GM12878 (cell line): ENCODE results near the gene C1QTNF1.
A peak's percentile ranks its signal among the peaks of the same experiment; 100 is the strongest.

Experiments used
- BHLHE40 ChIP-seq, 2 experiments: fragments of 450-650 bp in 1 of 2; IDR thresholded peaks; 2 replicates each; pipeline ENCODE4 v1.6.1; 2011 to 2017; ENCODE audit warnings: low read depth in 2 of 2, borderline replicate concordance in 1 of 2, improper control_type of control experiment in 1 of 2, low read length in 1 of 2, mild to moderate bottlenecking in 1 of 2
- CHD1 ChIP-seq: IDR thresholded peaks from 2 replicates; pipeline ENCODE4 v1.6.1; 2012; ENCODE audit warnings: low read depth, low read length, improper control_type of control experiment
- ESRRA ChIP-seq: IDR thresholded peaks from 2 replicates; pipeline ENCODE4 v1.6.1; 2012; ENCODE audit warnings: mild to moderate bottlenecking, low read length, improper control_type of control experiment
- KDM1A ChIP-seq: fragments of 200-600 bp; sonication (generic); IDR thresholded peaks from 2 replicates; pipeline ENCODE4 v1.6.1; 2016; ENCODE audit warnings: borderline replicate concordance
- RUNX3 ChIP-seq: IDR thresholded peaks from 2 replicates; pipeline ENCODE4 v1.6.1; 2012; ENCODE audit warnings: low read length, inconsistent platforms
- SKIL ChIP-seq: fragments of 450-650 bp; IDR thresholded peaks from 2 replicates; pipeline ENCODE4 v1.6.1; 2017; ENCODE audit warnings: mild to moderate bottlenecking, low read depth, inconsistent platforms; ENCODE audit not compliant: poor library complexity, severe bottlenecking
- TAF1 ChIP-seq: IDR thresholded peaks from 2 replicates; pipeline ENCODE4 v1.6.1; 2011; ENCODE audit warnings: mild to moderate bottlenecking, low read depth, low read length, borderline replicate concordance
- TF ChIP-seq, protein P1 (sequence below): IDR thresholded peaks from 2 replicates; pipeline ENCODE4 v1.6.1; 2012; ENCODE audit warnings: low read depth, low read length, improper control_type of control experiment
- TF ChIP-seq, protein P2 (sequence below), 3 experiments: IDR thresholded peaks in 2 of 3; conservative IDR thresholded peaks in 1 of 3; 2 replicates each; pipeline ENCODE4 v1.5.1; 2011; ENCODE audit warnings: low read depth in 3 of 3, low read length in 3 of 3, mild to moderate bottlenecking in 3 of 3, control low read depth in 2 of 3, moderate library complexity in 2 of 3, inconsistent platforms in 1 of 3, mixed read lengths in 1 of 3; ENCODE audit not compliant: control insufficient read depth in 2 of 3, insufficient read depth in 1 of 3; ENCODE audit errors: extremely low read depth in 1 of 3
- TF ChIP-seq, protein P3 (sequence below): IDR thresholded peaks from 2 replicates; pipeline ENCODE4 v1.6.1; 2012; ENCODE audit warnings: mild to moderate bottlenecking, low read depth, low read length
- TF ChIP-seq, protein P4 (sequence below): IDR thresholded peaks from 2 replicates; pipeline ENCODE4 v1.6.1; 2011; ENCODE audit warnings: mild to moderate bottlenecking, low read depth, low read length, moderate library complexity; ENCODE audit not compliant: insufficient replicate concordance

- TF ChIP-seq, protein P1, sequence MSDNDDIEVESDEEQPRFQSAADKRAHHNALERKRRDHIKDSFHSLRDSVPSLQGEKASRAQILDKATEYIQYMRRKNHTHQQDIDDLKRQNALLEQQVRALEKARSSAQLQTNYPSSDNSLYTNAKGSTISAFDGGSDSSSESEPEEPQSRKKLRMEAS = no peak
- TF ChIP-seq, protein P2, sequence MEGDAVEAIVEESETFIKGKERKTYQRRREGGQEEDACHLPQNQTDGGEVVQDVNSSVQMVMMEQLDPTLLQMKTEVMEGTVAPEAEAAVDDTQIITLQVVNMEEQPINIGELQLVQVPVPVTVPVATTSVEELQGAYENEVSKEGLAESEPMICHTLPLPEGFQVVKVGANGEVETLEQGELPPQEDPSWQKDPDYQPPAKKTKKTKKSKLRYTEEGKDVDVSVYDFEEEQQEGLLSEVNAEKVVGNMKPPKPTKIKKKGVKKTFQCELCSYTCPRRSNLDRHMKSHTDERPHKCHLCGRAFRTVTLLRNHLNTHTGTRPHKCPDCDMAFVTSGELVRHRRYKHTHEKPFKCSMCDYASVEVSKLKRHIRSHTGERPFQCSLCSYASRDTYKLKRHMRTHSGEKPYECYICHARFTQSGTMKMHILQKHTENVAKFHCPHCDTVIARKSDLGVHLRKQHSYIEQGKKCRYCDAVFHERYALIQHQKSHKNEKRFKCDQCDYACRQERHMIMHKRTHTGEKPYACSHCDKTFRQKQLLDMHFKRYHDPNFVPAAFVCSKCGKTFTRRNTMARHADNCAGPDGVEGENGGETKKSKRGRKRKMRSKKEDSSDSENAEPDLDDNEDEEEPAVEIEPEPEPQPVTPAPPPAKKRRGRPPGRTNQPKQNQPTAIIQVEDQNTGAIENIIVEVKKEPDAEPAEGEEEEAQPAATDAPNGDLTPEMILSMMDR (IDR thresholded peaks at IDR 0.05 in 2 of 3, conservative IDR thresholded peaks at IDR 0.05 in 1 of 3; ENCODE audit: control insufficient read depth in 2 of 3, extremely low read depth in 1 of 3, insufficient read depth in 1 of 3, low read depth in 3 of 3, low read length in 3 of 3) = 0 out of 6 replicates have a peak, but pooled peaks of 2 of the 3 experiments have one; percentile 3 to 11
- TF ChIP-seq ESRRA (no peak), TAF1 (no peak), CHD1 (no peak), KDM1A (no peak), SKIL (no peak), RUNX3 (no peak), BHLHE40 (IDR thresholded peaks at IDR 0.05; ENCODE audit: borderline replicate concordance in 1 of 2, low read depth in 2 of 2, low read length in 1 of 2) (no peak)
- TF ChIP-seq, protein P3, sequence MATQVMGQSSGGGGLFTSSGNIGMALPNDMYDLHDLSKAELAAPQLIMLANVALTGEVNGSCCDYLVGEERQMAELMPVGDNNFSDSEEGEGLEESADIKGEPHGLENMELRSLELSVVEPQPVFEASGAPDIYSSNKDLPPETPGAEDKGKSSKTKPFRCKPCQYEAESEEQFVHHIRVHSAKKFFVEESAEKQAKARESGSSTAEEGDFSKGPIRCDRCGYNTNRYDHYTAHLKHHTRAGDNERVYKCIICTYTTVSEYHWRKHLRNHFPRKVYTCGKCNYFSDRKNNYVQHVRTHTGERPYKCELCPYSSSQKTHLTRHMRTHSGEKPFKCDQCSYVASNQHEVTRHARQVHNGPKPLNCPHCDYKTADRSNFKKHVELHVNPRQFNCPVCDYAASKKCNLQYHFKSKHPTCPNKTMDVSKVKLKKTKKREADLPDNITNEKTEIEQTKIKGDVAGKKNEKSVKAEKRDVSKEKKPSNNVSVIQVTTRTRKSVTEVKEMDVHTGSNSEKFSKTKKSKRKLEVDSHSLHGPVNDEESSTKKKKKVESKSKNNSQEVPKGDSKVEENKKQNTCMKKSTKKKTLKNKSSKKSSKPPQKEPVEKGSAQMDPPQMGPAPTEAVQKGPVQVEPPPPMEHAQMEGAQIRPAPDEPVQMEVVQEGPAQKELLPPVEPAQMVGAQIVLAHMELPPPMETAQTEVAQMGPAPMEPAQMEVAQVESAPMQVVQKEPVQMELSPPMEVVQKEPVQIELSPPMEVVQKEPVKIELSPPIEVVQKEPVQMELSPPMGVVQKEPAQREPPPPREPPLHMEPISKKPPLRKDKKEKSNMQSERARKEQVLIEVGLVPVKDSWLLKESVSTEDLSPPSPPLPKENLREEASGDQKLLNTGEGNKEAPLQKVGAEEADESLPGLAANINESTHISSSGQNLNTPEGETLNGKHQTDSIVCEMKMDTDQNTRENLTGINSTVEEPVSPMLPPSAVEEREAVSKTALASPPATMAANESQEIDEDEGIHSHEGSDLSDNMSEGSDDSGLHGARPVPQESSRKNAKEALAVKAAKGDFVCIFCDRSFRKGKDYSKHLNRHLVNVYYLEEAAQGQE = no peak
- TF ChIP-seq, protein P4, sequence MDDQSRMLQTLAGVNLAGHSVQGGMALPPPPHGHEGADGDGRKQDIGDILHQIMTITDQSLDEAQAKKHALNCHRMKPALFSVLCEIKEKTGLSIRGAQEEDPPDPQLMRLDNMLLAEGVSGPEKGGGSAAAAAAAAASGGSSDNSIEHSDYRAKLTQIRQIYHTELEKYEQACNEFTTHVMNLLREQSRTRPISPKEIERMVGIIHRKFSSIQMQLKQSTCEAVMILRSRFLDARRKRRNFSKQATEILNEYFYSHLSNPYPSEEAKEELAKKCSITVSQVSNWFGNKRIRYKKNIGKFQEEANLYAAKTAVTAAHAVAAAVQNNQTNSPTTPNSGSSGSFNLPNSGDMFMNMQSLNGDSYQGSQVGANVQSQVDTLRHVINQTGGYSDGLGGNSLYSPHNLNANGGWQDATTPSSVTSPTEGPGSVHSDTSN = no peak
Measured at GRCh38 chr17:79028496-79029326, 4.7 kb downstream of the C1QTNF1 start.
